HEK293 (cell line): ENCODE measurements around the gene CACNA1C.

Source experiments
- CTCF ChIP-seq: fragments of 450-650 bp; formaldehyde crosslinking; IDR thresholded peaks from 2 replicates; pipeline ENCODE4 v1.5.1; 2016; ENCODE audit warnings: missing biosample characterization, missing genetic modification characterization
- ZNF175 ChIP-seq: fragments of 450-650 bp; formaldehyde crosslinking; IDR thresholded peaks from 2 replicates; pipeline ENCODE4 v1.5.1; 2016; ENCODE audit warnings: missing biosample characterization, missing genetic modification characterization
- ZNF274 ChIP-seq, 2 experiments: fragments of 200-500 bp in 1 of 2; fragments of 450-650 bp in 1 of 2; sonication (Bioruptor generic) in 1 of 2; formaldehyde crosslinking in 1 of 2; IDR thresholded peaks; 2 replicates each; pipeline versions ENCODE4 v1.5.1 to v1.6.1; 2014 to 2016; ENCODE audit warnings: borderline replicate concordance in 1 of 2, inconsistent platforms in 1 of 2, low read length in 1 of 2, missing biosample characterization in 1 of 2, missing genetic modification characterization in 1 of 2
- ZNF280C ChIP-seq: fragments of 450-650 bp; formaldehyde crosslinking; IDR thresholded peaks from 2 replicates; pipeline ENCODE4 v1.5.1; 2016; ENCODE audit warnings: missing biosample characterization, missing genetic modification characterization
- ZNF610 ChIP-seq: fragments of 450-650 bp; formaldehyde crosslinking; IDR thresholded peaks from 2 replicates; pipeline ENCODE4 v1.5.1; 2016; ENCODE audit warnings: missing biosample characterization, missing genetic modification characterization, borderline replicate concordance
- ZNF777 ChIP-seq: fragments of 450-650 bp; formaldehyde crosslinking; IDR thresholded peaks from 2 replicates; pipeline ENCODE4 v1.5.1; 2017; ENCODE audit warnings: missing biosample characterization, missing genetic modification characterization, borderline replicate concordance

- TF ChIP-seq CTCF (no peak), ZNF777 (no peak), ZNF610 (tag by site-specific recombination) (no peak), ZNF280C (tag by site-specific recombination) (no peak), ZNF274 (IDR thresholded peaks at IDR 0.05; ENCODE audit: low read length) (no peak), ZNF274 (tag by site-specific recombination; IDR thresholded peaks at IDR 0.05; ENCODE audit: borderline replicate concordance) (no peak), ZNF175 (no peak)
Measured at GRCh38 chr12:2629051-2629450, 576.3 kb downstream of the CACNA1C start.
